DMS153 (cell line): ENCODE measurements around the gene STON1.
"Not testable (repeated sequence)": the region's sequence is repeated elsewhere in the genome, so short reads cannot be mapped to it uniquely, and the experiment has no call there.

Experiments used
- DNase-seq: peaks from one replicate; lab custom pipeline; 2025; lab: John Stamatoyannopoulos, UW

Gene STON1

GRCh38 chr2:48529194-48529593 is 760 bp upstream of the STON1 start:
- no peak for DNase-seq

DNA sequence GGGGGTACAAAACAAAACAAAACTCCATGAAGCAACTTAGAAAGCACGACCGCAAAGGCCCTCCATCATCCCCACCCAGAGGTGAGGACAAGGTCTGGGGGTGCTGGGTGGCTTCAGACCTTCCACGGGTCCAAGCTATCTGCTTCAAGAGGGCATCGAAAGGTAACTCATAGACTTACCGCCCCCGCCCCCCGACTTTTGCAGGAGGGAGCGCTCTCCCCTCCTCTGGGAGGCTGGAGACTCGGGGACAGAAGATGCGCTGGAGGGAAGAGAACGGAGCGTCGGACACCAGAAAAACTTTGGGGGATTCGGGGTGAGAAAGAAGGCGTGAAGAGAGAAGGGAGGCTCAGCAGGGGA is 300 bp upstream of the STON1 start:
- DNase-seq = no peak

DNA sequence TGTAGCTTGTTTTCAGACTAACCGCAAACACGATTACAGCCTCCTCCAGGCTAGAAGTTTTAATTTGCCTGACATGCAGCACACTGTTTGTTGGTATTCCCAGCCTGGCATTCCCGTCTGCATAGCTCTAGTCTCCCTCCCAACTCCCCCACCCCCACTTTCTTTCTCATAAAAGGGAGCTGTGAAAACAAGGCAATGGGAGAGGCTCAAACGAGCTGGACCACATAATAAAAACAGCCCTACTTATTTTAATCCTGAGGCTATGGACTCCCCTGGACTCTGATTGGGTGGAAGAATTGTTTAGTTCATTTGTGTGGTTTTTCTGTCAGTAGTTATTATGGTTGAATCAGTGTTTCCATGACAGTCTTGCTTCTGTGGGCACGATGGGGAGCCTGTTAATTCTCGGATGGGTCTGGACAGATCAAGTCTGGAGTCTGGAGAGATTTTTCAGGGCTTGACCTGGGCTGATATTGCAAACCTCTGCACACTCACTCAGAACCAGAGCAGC is 1.2 kb downstream of the STON1 start:
- no peak for DNase-seq

DNA sequence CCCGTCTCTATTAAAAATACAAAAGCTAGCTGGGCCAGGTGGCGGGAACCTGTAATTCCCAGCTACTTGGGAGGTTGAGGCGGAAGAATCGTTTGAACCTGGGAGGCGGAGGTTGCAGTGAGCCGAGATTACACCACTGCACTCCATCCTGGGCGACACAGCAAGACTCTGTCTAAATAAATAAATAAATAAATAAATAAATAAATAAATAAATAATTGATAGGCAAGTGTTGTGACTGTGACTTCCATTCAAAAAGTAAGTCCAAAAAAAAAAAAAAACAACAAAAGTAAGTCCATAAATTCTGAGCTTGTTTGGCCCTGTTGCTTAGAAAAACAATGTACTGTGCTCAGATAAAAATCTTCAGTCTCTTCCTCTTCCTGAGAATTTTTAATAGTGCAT is 2.2 kb downstream of the STON1 start:
- DNase-seq = no peak

- DNase-seq = no peak
Measured at GRCh38 chr2:48532824-48533223, 2.9 kb downstream of the STON1 start.

DNA sequence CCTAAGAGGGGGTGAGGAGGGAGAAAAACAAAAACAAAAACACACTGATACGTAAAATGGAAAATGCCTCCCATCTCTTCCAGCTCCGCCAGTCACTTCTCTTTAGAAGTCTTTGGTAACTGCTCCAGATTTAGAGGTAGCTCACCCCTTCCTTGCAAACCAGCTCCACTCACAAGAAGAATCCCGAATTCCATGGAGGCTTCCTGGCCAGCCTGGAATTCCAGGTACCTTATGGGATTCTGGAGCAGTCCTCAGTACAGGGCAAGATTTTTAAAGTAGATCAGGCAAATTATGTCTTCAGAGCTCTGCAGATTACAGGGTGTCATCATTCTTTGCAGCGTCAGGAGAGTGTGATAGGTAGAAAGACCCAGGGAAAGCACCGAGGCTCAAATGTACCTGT is 4.8 kb downstream of the STON1 start:
- no peak for DNase-seq

DNA sequence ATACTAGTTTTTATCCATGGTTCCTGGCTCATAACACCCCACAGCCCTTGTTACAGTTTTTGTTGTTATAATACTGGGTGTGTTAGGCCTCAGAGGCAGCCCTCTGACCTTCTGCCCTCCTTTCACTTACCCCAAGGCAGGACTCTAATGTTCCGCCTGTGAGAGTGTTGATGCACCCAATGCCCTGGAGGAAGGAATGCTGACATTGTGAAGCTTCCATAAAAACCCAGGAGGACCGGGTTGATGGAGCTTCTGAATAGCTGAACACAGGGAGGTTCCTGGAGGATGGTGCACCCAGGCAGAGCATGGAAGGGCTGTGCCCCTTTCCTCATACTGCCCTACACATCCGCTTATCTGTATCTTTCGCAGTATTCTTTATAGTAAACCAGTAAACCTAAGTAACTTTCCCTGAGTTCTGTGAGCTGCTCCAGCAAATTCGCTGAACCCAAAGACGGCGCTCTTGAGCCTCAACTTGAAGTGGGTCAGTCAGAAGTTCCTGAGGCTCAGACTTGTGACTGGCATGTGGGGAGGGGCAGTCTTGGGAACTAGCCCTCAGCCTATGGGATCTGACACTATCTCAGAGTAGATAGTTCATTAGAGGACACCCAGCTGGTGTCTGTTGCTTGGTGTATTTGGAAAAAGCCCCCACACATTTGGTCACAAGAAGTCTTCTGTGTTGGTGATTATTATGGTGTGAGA is 10.4 kb downstream of the STON1 start:
- no peak for DNase-seq

DNA sequence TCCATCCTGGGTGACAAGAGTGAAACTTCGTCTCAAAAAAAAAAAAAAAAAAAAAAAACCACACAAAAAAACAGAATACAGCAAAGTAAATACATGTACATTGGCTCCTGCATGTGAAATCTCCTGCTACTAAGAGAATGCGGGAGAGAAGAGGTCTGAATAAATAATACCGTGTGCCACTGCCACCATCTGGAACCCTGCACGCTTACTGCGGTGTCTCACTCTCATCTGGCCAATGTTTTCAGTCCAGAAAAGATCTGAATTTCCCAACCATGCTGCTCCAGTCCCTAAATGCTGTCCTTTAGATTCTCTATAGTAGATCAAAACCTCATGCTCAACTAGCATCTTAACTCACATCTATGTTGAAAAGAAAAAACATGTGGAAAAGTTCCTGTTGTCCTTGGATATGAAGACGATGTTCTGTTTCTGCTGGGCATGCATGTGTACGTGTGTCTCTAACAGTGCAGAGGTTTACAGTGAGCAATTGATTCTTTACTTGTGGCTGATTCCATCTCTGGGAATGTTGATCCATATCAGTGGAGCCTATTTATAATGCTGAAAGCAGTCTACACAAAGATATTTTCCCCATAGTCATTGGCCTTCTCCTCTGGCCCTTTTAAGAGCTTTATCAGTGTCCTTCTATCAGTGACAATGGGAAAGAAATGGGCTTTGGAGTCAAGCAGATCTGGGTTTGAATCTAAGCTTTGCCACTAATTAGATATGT is 11.9 kb downstream of the STON1 start:
- no peak for DNase-seq

DNA sequence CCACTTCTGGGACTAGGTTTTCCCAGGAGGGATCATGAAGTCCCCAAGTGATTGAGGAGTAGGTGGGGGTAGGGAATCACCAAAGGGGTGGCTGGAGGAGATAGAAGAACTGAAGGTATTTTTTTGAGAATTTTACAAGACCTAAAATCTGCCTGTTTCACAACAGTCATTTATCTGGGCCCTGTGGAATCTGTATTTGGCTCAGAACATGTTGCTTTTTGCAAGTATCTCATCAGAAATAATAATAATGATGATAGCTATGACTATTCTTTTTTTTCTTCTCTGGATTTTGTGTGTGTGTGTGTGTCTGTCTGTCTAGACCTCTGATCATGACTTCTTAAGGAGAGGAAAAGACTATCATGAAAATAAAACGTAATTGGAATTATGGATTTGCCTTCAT is 13.9 kb downstream of the STON1 start:
- DNase-seq = no peak

GRCh38 chr2:48545244-48545643 is 15.3 kb downstream of the STON1 start:
- no peak for DNase-seq

DNA sequence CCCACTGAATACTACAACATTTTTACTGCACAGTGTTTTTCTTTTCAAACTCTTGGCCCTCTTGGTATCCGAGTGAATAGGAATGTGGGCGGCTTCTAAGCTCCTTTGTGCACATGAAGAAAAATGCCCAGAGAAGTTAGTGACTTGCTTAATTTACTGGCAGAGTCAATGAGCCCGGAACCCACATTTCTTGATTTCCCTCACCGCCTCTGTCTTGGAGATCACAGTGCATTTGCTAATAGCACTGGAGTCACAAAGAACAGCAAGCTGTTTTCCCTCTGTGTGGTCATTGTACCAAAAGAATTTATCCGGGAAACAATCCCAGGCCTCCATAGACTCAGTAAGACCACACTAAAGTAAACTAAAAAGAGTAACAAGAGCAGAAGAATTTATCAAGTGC is 18.9 kb downstream of the STON1 start:
- no peak for DNase-seq

DNA sequence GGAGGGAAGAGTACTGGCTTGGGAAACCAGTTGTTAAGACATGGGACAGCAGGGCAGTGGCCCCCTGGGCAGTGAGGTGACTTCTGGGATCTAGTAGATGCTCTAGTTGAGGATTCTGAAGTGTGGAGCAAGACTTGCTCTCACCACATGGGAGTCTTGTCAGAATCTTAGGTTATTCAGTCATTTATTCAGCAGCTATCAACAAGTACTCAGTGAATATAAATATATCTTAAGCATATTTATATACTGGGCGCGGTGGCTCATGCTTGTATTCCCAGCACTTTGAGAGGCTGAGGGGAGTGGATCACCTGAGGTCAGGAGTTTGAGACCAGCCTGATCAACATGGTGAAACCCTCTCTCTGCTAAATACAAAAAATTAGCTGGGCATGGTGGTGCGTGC is 20.0 kb downstream of the STON1 start:
- DNase-seq = no peak

DNA sequence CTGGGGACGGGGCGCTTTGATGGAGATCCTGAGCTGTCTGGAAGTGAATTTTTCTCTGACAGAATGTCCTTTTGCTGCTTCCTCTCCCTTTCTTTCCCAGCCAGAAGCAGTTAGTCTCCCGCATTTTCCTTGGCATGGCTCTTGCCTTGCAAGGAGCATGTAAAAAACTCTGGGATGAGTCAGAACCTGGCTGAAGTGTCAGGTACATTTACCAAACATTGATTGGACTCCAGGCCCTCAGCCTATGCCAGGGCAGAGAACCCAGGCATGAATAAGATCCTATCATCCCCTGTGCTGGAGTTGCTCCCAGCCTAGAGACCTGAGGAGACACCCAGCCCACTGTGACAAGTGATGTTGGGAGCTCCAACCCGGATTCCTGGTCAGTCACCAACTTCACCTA is 21.6 kb downstream of the STON1 start:
- DNase-seq = no peak

DNA sequence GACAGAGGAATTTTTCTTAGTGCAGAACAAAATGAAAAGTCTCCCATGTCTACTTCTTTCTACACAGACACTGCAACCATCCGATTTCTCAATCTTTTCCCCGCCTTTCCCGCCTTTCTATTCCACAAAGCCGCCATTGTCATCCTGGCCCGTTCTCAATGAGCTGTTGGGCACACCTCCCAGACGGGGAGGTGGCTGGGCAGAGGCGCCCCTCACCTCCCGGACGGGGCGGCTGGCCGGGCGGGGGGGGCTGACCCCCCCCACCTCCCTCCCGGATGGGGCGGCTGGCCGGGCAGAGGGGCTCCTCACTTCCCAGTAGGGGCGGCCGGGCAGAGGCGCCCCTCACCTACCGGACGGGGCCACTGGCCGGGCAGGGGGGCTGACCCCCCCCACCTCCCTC is 25.1 kb downstream of the STON1 start:
- not testable (repeated sequence) for DNase-seq

DNA sequence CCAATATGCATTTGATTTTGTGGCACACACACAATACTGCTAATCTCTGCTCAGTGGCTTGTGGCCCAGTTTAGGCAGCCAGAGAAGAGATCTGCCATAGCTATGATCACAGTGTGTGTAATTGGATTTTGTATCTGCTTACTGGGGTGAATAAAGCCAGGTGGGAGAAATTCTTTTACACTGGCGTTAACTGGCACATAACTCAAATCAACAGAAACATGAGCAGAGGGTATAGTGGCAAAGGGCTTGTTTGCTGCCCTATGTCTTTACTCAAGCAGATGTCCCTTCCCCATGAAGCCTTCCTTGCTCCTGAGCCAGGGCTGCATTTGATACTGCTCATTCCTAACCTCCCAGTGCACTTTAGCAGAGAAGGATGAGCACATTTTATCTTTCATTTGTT is 28.5 kb downstream of the STON1 start:
- no peak for DNase-seq

DNA sequence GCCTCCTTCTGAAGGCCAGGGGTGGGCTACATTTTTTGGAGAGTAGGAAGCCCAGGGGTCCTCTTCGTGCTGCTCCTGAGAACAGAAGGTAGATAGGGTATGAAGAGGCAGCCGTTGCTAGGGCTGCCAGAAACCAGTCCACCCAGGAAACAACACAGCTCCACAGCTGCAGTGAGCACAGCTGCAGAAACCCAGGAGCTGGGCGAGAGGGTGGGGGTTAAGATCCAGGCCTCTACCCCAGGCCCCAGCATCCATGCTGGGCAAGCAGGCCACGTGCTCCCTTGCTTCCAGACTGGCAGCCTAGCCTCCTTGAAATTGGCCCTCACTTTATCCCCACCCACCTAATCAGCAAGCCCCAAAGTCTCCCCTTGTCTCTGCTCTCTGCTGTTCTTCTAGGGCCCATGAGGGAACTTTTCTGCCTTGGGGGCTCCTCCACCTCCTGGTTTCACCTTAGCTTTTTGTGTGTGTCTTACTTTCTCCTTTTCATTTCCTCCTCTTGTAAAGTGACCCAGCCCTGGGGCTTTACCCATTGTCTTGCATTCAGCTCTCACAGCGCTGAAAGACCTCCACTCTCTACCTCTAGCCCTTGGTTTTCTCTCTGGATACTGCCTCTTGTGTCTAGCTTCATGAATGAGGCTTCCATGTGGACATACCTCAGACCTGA is 30.7 kb downstream of the STON1 start:
- no peak for DNase-seq

DNA sequence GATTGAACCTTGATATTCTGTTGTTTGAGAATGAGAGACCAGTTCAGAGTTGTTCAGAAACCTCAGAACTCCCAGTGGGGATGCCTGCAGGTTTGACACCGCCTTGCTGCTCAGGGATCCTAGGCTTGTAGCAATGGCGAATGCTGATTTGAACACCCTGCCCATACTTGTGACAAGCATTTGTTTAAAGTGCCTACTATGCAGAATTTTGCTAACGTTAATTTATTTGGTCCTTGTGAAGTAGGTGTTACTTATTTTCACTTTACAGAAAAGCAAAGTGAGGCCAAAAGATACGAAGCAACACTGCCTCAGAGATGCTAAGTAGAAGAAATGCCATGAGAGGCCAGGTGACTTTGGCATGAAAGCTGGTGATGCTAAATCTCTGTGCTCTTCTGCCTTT is 32.3 kb downstream of the STON1 start:
- DNase-seq = no peak

- no peak for DNase-seq
Measured at GRCh38 chr2:48566592-48567310, 36.8 kb downstream of the STON1 start.

- DNase-seq = no peak
Measured at GRCh38 chr2:48567671-48568070, 37.7 kb downstream of the STON1 start.

- no peak for DNase-seq
Measured at GRCh38 chr2:48568547-48568946, 38.6 kb downstream of the STON1 start.

DNA sequence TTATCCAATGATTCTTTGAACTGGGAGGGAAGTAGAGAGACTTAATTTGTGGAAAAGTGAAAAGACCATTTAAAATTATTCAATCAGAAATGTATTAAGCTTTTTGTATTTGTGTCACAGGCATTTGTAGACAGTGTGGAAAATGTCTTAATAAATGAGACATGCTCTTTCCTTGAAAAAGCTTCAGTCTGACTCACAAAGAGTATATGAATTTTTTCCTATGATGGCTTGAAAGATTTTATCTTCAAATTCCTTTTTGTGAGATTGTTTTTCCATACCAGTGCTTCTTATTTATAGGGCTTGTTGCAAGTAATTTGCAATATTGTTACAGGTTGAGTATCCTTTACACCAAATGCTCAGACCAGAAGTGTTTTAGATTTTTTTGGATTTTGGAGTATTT is 39.5 kb downstream of the STON1 start:
- DNase-seq = no peak

DNA sequence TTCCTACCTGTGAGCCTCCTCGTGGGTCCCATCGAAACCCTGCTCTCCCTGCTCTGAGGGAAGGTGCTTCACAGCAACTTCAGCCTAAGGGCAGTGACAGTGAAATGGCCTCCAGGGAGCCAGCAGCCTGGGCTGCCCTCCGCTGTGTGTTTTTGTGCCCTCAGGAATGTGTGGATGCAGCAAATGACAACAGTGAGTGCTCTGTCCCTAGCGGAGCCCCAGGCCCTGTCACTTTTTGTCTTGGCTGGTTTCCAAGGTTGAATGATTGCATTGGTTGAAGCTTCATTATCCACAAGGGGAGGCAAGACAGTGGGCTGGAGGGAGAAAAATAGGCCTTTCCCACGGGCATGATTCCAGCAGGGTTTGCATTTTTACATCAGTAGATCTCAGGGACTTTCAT is 42.9 kb downstream of the STON1 start:
- no peak for DNase-seq
